ENCODE data around the gene SUMO3.

The SUMO3 gene

DNA sequence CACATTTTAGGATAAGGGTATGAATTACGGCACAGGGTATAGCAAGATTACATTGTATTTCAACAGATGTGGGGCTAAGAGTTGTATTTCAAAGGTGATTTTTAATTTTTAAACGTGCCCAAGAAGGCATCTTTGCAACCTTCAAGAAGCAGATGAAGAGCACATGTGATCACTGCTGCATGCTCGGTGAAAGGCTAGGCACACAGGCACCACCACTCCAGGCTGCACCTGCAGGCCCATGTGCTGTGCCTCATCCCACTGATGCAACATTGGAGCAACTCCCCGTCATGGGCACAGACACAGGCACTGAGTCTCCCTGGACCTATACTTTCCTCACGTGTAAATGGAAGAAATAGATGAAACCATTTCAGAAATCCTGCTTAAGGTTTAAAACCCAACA is 39.8 kb downstream of the SUMO3 start:
- no peak for DNase-seq

GRCh38 chr21:44774972-44775371 is 42.9 kb downstream of the SUMO3 start:
- DNase-seq, result no peak

GRCh38 chr21:44773291-44773932 is 44.5 kb downstream of the SUMO3 start:
- DNase-seq, result no peak

- DNase-seq, result no peak
Observed at GRCh38 chr21:44771896-44772525, 45.9 kb downstream of the SUMO3 start.

DNA sequence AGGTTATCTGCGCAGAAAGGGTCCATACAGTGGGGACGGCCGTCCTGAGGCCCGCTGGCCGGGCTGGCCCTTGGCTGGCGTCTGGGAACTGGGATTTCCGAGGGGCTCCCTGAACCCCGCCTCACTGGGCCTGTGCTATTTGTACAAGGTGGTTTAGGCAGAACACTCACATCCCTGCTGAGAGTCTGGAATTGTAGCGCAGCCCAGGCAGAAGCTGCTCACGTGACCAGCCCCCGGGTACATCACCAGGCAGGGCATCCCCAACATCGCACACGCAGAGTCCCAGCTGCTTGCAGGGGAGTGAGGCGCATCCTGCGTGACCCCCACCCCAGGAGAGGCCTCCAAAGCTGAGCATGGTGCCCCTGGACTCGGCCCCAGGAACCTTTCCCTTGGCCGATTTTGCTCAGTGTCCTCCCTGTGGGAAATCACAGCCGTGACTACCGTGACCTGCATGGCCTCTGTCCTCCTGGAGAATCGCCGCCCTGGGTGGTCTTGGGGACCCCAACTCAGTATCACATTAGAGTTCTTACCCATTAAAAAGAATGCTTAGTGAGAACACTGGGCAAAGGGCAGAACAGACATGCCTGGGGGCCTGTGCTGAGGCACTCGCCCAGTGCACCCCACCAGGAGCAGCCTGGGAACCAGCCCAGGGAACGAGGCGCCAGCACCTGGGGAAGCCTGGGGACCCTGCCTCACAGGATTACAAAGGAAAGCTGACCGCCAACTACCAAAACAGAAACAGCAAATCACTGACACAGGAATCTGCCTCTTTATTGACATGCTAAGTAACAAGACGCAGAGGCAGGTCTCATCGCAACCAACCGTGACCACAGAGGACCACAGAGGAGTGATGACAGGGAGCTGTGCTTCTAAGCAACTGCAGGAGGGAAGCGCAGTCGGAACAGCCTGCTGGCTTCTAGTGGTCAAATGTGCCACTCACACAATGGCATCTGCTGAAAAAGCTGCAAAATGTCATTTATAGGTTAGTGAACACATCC is 49.7 kb downstream of the SUMO3 start:
- no peak for DNase-seq

GRCh38 chr21:44766818-44767354 is 51.0 kb downstream of the SUMO3 start:
- no peak for DNase-seq

DNA sequence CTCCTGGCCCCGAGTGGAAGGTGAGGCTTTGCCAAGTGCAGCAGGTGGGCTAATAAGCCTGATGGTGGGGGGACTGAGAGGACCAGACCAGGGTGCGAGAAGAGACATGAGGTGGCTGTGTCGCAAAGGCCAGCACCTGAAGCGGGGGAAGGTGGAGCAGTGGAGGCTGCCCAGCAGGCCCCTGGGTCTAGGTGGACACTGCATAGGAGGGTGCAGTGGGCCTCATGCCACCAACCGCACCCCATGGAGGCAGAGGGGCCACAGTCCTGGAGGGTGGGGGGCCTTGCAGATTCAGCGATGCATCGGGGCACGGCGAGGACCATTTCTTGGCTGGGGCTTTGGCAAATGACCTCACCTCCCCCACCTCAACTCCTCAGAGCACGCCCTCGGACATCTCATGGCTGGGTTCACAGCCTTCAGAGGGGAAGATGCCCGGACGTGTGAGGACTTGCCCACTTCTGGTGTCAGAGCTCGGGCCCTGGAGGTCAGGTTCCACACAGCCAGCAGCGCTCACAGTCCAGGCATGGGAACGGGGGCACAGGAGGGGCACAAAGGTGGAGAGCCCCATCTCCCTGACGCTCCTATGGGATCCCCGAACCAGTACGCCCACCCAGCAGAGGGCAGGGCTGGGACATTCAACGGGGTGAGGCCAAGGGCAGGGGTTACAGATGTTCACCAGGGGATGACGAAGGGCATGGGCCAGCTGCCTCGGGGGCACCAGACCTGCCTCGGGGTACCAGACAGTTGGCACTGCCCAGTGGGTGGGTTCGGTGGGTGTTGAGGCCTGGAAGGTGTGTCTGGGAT is 51.6 kb downstream of the SUMO3 start:
- no peak for DNase-seq

- peak in 3 of 5 donors; percentile 8 to 66 (median 29) for DNase-seq
Observed at GRCh38 chr21:44765231-44766013, 52.4 kb downstream of the SUMO3 start.

DNA sequence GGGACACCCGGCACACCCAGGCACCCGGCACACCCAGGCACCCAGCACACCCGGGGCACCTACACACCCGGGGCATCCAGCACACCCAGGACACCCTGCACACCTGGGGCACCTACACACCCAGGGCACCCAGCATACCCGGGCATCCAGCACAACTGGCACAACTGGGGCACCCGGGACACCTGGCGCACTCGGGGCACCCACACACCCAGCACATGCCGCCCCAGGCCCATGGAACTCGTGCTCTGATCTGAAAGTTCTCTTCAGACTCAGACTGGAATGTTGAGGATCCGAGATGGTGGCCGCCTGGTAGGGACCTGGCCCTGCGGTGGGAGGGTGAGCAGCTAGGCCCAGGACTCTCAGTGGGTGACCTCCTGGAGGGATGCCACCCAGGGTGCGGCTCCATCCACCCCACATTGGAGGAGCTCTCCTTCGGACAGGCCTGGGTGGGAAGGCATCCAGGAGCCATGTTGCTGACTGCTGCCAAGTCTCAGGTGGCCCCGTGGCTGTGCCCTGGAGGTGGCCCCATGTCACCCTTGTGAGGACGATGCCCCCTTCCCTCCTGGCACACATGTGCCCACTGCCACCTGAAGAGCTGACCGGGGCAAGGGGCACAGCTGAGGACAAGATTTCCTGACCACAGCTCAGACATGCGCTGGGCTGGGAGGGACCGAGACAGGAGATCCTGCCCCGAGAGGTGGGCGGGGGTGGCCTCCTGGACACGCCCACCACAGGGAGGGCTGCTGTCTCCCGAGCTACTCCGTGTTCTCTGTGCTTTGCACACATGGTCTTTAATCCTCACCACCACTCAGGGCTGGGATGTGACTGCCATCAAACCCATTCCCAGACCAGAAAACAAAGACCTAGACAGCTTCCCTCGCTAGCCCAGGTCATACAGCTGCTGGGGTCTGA is 53.3 kb downstream of the SUMO3 start:
- DNase-seq, result no peak

DNA sequence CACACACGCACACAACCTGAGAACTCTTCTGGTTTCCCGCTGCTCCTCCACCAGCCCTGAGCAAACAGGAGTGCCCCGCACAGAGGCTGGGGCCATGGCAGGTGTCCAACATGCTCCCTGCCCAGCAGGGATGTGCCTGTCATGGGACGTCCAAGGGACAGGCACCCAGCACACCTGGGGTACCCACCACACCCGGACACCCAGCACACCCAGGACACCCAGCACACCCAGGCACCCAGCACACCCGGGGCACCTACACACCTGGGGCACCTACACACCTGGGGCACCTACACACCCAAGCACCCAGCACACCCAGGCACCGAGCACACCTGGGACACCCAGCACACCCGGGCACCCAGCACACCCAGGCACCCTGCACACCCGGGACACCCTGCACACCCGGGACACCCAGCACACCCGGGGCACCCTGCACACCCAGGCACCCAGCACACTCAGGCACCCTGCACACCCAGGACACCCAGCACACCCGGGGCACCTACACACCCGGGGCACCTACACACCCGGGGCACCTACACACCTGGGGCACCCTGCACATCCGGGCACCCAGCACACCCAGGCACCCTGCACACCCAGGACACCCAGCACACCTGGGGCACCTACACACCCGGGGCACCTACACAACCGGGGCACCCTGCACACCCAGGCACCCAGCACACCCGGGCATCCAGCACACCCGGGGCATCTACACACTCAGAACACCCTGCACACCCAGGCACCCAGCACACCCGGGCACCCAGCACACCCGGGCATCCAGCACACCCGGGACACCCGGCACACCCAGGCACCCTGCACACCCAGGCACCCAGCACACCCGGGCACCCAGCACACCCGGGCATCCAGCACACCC is 54.2 kb downstream of the SUMO3 start:
- no peak for DNase-seq

DNA sequence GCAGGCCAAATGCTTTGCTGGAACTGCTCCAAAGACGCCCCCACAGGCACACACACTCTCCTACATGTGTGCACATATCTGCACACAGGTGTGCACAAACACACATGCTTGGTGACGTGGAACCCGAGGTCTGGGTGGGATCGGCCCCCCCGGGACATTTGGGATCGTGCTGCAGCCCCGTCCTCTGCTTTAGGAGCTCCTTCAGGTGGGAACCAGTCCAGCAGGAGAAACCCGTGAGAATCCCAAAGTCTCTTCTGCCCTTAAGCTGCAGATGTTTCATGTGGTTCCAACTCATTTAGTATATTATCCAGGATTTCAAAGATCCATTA is 54.8 kb downstream of the SUMO3 start:
- no peak for DNase-seq

GRCh38 chr21:44762221-44763049 is 55.4 kb downstream of the SUMO3 start:
- DNase-seq, result no peak

GRCh38 chr21:44761747-44762208 is 56.1 kb downstream of the SUMO3 start:
- DNase-seq, result no peak

GRCh38 chr21:44761011-44761729 is 56.7 kb downstream of the SUMO3 start:
- no peak for DNase-seq

DNA sequence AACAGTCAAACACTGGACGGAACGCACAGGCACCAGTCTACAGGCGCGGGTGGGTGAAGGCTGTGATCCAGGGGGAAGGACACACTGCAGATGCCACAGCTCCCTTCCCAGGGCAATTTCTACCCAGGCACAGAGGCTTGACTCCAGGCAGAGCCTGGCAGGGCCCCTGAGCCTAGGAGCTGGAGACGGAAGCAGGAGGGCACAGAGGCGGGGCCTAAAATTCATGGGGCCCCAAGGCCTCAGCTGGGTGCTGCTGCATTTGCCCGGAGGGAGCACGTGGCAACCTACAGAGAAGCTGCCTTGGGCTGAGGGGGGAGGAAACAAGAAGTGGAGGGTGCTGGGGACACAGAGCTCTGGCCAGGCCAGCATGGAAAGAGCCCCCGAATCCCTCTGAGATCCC is 57.5 kb downstream of the SUMO3 start:
- no peak for DNase-seq

- DNase-seq, result no peak
Observed at GRCh38 chr21:44759628-44760285, 58.1 kb downstream of the SUMO3 start.

All from T-helper 1 cell (primary cell).